Uterus (tissue), 4 donors: ENCODE measurements around the gene UBE2QL1. TPM values are rescaled to one million over a fixed set of nuclear protein-coding genes. Genes with fewer than 3 reads are reported as not detected.

Experiments used
- DNase-seq, 2 donors: peaks; one replicate each; pipeline ENCODE4 v3.0.0-alpha.2; 2019 to 2020
- H3K27ac ChIP-seq, 2 donors: fragments of 200-600 bp; sonication (generic); 1 replicate in 1 of 2; 2 replicates in 1 of 2; pipeline ENCODE4 v1.5.1; 2016 to 2018
- H3K27me3 ChIP-seq, 2 donors: fragments of 200-600 bp; sonication (generic); one replicate each; pipeline ENCODE4 v1.5.1; 2018 to 2019; ENCODE audit warnings: control low read depth in 1 of 2
- H3K36me3 ChIP-seq, 2 donors: fragments of 200-600 bp; sonication (generic); one replicate each; pipeline ENCODE4 v1.5.1; 2019; ENCODE audit warnings: control low read depth in 1 of 2
- H3K4me1 ChIP-seq, 2 donors: fragments of 200-600 bp; sonication (generic); one replicate each; pipeline ENCODE4 v1.5.1; 2018 to 2019; ENCODE audit warnings: control low read depth in 1 of 2
- H3K4me3 ChIP-seq, 2 donors: fragments of 200-600 bp; sonication (generic); 1 replicate in 1 of 2; 2 replicates in 1 of 2; pipeline ENCODE4 v1.5.1; 2018 to 2019; ENCODE audit warnings: mild to moderate bottlenecking in 1 of 2
- H3K9me3 ChIP-seq, 2 donors: fragments of 200-600 bp; sonication (generic); one replicate each; pipeline ENCODE4 v1.5.1; 2019; ENCODE audit warnings: control low read depth in 1 of 2
- POLR2A ChIP-seq, 2 donors: fragments of 450-650 bp; IDR thresholded peaks; one replicate each; pipeline ENCODE4 v1.6.1; 2016; ENCODE audit warnings: antibody characterized with exemption in 2 of 2, mild to moderate bottlenecking in 1 of 2, moderate library complexity in 1 of 2
- intact Hi-C: fragments of 100-400 bp; cut with DNase I; formaldehyde crosslinking; loops from one replicate; pipeline ENCODE4 v1.15.1; 2023; ENCODE audit warnings: low total_unique reads
- total RNA-seq, 4 donors: library from RNA; depleted of rRNA in 3 of 4; stranded (reverse); fragments of >200 nt in 3 of 4; gene quantifications; one replicate each; pipeline versions ENCODE4 v1.1.0 to v1.2.4, GENCODE V29; 2014 to 2023
- TF ChIP-seq, protein P1 (sequence below), 4 experiments: fragments of 200-600 bp in 2 of 4; fragments of 450-650 bp in 2 of 4; sonication (generic) in 2 of 4; IDR thresholded peaks; one replicate each; pipeline ENCODE4 v1.5.1; 2016 to 2019; ENCODE audit warnings: antibody characterized with exemption in 4 of 4, mild to moderate bottlenecking in 2 of 4, moderate library complexity in 1 of 4
- donor health status: DM: yes; HTN: yes; CAD: no.

Gene UBE2QL1
- total RNA-seq, 4 donors from 2014 or later: 0.34 to 0.90 TPM; not detected in 2

DNA sequence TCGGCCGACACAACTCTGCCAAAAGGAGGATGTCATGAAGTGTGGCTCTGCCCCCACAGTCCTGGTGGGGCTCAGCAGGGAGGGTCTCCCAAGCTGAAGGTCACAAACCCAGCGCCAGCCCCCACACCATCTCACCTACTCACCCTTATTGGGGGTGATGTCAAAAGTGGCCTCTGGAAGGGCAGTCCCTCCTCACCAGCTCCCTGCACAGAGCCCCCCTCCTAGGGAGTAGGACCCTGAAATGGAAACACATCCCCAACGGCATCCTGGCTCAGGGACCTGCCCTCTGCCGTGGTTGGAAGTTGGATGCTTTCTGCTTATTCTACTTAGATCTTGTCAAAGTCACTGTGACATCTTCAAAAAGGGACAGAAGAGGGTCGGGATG is 94.7 kb downstream of the UBE2QL1 start:
- Histone ChIP-seq H3K36me3 (no peaks in the 10 kb centered on the region), H3K4me1 (no peaks in the 10 kb centered on the region), H3K27ac (no peak overlapping the region), H3K27me3 (no peaks in the 10 kb centered on the region), H3K4me3 (no peak overlapping the region), H3K9me3 (no peaks in the 10 kb centered on the region)
- intact Hi-C loops: no loop called here
- TF ChIP-seq, protein P1, sequence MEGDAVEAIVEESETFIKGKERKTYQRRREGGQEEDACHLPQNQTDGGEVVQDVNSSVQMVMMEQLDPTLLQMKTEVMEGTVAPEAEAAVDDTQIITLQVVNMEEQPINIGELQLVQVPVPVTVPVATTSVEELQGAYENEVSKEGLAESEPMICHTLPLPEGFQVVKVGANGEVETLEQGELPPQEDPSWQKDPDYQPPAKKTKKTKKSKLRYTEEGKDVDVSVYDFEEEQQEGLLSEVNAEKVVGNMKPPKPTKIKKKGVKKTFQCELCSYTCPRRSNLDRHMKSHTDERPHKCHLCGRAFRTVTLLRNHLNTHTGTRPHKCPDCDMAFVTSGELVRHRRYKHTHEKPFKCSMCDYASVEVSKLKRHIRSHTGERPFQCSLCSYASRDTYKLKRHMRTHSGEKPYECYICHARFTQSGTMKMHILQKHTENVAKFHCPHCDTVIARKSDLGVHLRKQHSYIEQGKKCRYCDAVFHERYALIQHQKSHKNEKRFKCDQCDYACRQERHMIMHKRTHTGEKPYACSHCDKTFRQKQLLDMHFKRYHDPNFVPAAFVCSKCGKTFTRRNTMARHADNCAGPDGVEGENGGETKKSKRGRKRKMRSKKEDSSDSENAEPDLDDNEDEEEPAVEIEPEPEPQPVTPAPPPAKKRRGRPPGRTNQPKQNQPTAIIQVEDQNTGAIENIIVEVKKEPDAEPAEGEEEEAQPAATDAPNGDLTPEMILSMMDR (IDR thresholded peaks at IDR 0.05): no peak
- no peak for TF ChIP-seq POLR2A (IDR thresholded peaks at IDR 0.05)
- no peak for DNase-seq

DNA sequence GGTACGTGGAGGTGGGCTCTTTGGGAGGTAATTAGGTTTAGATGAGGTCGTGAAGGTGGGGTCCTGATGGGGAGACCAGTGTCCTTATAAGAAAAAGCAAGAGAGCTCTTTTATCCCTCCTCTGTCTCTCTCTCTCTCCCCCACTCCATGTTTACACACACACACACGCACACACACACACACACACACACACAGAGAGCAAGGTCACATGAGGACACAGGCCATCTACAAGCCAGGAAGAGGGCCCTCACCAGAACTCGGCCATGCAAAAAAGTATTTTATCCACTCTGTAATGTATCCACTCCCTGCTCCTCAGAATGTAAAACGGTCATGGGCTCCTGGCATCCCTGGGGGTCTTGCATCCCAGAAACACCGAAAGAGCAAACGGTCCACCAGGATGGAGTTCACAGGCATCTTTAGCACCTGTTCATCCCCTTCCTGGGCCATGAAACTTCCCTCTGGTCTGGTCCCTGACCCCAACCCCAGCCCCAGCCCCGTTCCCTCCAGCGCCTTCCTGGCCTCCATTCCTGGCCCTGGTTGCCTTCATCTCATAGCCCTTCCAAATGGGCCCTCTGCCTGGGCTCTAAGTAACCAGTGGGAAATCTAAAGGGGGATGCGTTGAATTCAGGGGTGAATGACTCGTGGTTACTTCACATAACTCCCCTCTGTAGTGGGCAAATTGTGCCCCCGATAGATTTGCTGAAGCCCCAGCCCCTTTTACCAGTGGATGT is 95.3 kb downstream of the UBE2QL1 start:
- intact Hi-C loops: no loop called here
- Histone ChIP-seq H3K27ac (no peak overlapping the region), H3K9me3 (no peaks in the 10 kb centered on the region), H3K4me1 (no peaks in the 10 kb centered on the region), H3K36me3 (no peaks in the 10 kb centered on the region), H3K4me3 (no peak overlapping the region), H3K27me3 (no peaks in the 10 kb centered on the region)
- DNase-seq: no peak
- TF ChIP-seq POLR2A (IDR thresholded peaks at IDR 0.05): no peak
- TF ChIP-seq, protein P1 (IDR thresholded peaks at IDR 0.05): no peak

Other genes with a start within 250 kb of the UBE2QL1 start
- gene MED10, start 70.3 kb upstream of the UBE2QL1 start, total RNA-seq: 10 to 100 TPM in 3 of 4 donors, 1 to 10 TPM in 1; 5.1 to 32.6 (median 20.6) TPM
- 10 to 100 TPM; 38.9 to 51.2 (median 50.6) TPM for gene NSUN2, start 184.2 kb downstream of the UBE2QL1 start, total RNA-seq
- 10 to 100 TPM in 3 of 4 donors, under 1 TPM in 1; 0.29 to 71.2 (median 10.1) TPM for gene SRD5A1, start 184.6 kb downstream of the UBE2QL1 start, total RNA-seq